Transverse colon (tissue), 4 donors: ENCODE measurements around the gene RHOF. TPM values are rescaled to one million over a fixed set of nuclear protein-coding genes. Genes with fewer than 3 reads are reported as not detected.
"Not testable (repeated sequence)": the region's sequence is repeated elsewhere in the genome, so short reads cannot be mapped to it uniquely, and the experiment has no call there.

Source experiments
- DNase-seq: peaks from one replicate; pipeline ENCODE4 v3.0.0-alpha.2; 2019
- H3K27ac ChIP-seq, 4 donors: fragments of 200-600 bp; sonication (generic); 2 replicates each; pipeline ENCODE4 v1.5.1; 2016 to 2018; ENCODE audit warnings: inconsistent platforms in 4 of 4
- H3K27me3 ChIP-seq: fragments of 200-600 bp; sonication (generic); 2 replicates; pipeline ENCODE4 v1.5.1; 2017; ENCODE audit warnings: inconsistent platforms
- H3K36me3 ChIP-seq, 4 donors: fragments of 200-600 bp; sonication (generic); 2 replicates each; pipeline ENCODE4 v1.5.1; 2017 to 2019; ENCODE audit warnings: inconsistent platforms in 4 of 4
- H3K4me1 ChIP-seq, 4 donors: fragments of 200-600 bp; sonication (generic); 2 replicates each; pipeline ENCODE4 v1.5.1; 2017 to 2020; ENCODE audit warnings: inconsistent platforms in 4 of 4
- H3K4me3 ChIP-seq, 4 donors: fragments of 200-600 bp; sonication (generic); 1 replicate in 1 of 4; 2 replicates in 3 of 4; pipeline versions ENCODE4 v1.5.1 to v1.6.1; 2017 to 2019; ENCODE audit warnings: inconsistent platforms in 4 of 4
- H3K9me3 ChIP-seq, 2 donors: fragments of 200-600 bp; sonication (generic); 2 replicates each; pipeline ENCODE4 v1.5.1; 2017 to 2019; ENCODE audit warnings: inconsistent platforms in 2 of 2
- EP300 ChIP-seq: sonication (generic); formaldehyde crosslinking; IDR thresholded peaks from one replicate; pipeline ENCODE4 v1.6.1; 2017; ENCODE audit warnings: antibody characterized with exemption, low read depth
- POLR2A ChIP-seq: fragments of 450-650 bp; IDR thresholded peaks from one replicate; pipeline ENCODE4 v1.6.1; 2016; ENCODE audit warnings: antibody characterized with exemption, mild to moderate bottlenecking, moderate library complexity
- POLR2AphosphoS5 ChIP-seq, 3 donors: sonication (generic); formaldehyde crosslinking; IDR thresholded peaks; one replicate each; pipeline ENCODE4 v1.6.1; 2016; ENCODE audit warnings: antibody characterized with exemption in 3 of 3
- WGBS, 2 donors: methylation state at CpG; one replicate each; pipeline ENCODE4 v1.1.5; 2018; ENCODE audit warnings: low coverage in 1 of 2; 5-methylcytosine and 5-hydroxymethylcytosine counted together
- in situ Hi-C, 4 donors: fragments of 200-750 bp; cut with MboI; loops; one replicate each; pipeline versions ENCODE4 v1.15.0 to v1.15.1; 2017; ENCODE audit warnings: low sequenced_read_pairs in 3 of 4, low pct_ligation_motif_present in 1 of 4, low pct_unique_long_range_greater_than_20kb in 1 of 4
- intact Hi-C: fragments of 100-400 bp; cut with DNase I; formaldehyde crosslinking; loops from one replicate; pipeline ENCODE4 v1.15.1; 2023; ENCODE audit warnings: low total_unique reads
- total RNA-seq, 4 donors: library from RNA; depleted of rRNA; stranded (reverse); fragments of >200 nt; gene quantifications; one replicate each; pipeline ENCODE4 v1.1.0, GENCODE V29; 2016
- TF ChIP-seq, protein P1 (sequence below), 5 experiments: fragments of 200-600 bp in 3 of 5; fragments of 450-650 bp in 2 of 5; sonication (generic) in 3 of 5; IDR thresholded peaks; 1 replicate in 2 of 5; 2 replicates in 3 of 5; pipeline ENCODE4 v1.5.1; 2016 to 2017; ENCODE audit warnings: antibody characterized with exemption in 5 of 5, inconsistent platforms in 3 of 5, mild to moderate bottlenecking in 2 of 5, moderate library complexity in 1 of 5

Gene RHOF
- total RNA-seq, 4 donors from 2014 or later, result 14.9 to 251 (median 150) TPM

DNA sequence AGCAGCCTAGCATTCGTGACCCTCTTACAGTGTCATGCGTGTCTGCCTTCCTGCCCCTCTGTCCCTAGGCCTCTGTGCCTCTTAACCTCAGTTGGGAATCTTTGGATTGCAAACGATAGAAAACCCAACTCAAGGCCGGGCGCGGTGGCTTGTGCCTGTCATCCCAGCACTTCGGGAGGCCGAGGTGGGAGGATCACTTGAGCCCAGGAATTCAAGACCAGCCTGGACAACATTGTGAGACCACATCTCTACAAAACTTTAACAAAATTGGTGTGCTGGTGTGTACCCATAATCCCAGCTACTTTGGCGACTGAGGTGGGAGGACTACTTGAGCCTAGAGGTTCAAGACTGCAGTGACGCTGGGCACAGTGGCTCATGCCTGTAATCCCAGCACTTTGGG lies 44.2 kb downstream of the RHOF start:
- in situ Hi-C loops, result no loop called here
- TF ChIP-seq, protein P1, sequence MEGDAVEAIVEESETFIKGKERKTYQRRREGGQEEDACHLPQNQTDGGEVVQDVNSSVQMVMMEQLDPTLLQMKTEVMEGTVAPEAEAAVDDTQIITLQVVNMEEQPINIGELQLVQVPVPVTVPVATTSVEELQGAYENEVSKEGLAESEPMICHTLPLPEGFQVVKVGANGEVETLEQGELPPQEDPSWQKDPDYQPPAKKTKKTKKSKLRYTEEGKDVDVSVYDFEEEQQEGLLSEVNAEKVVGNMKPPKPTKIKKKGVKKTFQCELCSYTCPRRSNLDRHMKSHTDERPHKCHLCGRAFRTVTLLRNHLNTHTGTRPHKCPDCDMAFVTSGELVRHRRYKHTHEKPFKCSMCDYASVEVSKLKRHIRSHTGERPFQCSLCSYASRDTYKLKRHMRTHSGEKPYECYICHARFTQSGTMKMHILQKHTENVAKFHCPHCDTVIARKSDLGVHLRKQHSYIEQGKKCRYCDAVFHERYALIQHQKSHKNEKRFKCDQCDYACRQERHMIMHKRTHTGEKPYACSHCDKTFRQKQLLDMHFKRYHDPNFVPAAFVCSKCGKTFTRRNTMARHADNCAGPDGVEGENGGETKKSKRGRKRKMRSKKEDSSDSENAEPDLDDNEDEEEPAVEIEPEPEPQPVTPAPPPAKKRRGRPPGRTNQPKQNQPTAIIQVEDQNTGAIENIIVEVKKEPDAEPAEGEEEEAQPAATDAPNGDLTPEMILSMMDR (IDR thresholded peaks at IDR 0.05), result no peak
- no peak for TF ChIP-seq EP300
- no peak overlapping the region for H3K4me3 ChIP-seq
- H3K4me1 ChIP-seq, result peaks cover 0 to 6% (median 2%) of the 10 kb centered on the region in 4 donors
- no peaks in the 10 kb centered on the region for H3K9me3 ChIP-seq
- WGBS, 2 donors, result 95 to 100% methylated on average over 1 to 10 of the region's 10 CpGs
- no peaks in the 10 kb centered on the region for H3K27me3 ChIP-seq
- H3K27ac ChIP-seq, result no peak overlapping the region
- DNase-seq, result no peak
- H3K36me3 ChIP-seq, result no peaks in the 10 kb centered on the region
- intact Hi-C loops, result no loop called here

DNA sequence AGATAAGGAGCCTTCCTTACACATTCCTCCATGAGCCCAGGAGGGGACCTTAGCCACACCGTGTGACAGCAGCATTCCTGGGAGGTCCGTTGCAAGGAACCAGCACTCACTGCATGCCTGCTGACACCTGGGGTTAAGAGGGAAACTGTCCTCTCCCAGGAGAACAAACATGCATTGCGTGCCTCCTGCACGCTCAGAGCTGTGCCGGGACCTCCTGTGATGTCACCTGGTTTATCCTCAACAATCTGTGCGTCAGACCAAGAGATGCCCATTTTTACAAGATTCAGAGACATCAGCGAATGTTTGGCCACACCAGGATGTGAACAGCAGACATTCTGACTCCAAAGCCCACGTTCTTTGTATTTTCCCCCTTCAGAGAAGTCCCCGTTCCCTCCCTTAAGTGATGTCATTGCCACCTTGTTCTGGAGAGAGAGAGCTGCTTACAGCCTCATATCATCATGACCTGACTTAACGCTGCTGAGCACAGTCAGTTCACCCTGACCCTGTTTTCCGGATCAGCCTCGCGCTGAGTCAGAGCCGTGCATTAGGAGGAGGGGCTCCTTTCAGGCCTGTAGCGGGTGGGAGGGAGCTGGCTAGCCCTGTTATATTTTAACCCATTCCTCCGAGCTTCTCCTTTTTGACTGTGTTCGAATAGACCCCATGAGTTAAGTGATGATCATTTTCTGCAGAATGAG lies 44.8 kb downstream of the RHOF start:
- in situ Hi-C loops (no loop called here), intact Hi-C loops (no loop called here)
- no peak overlapping the region for H3K27ac ChIP-seq

DNA sequence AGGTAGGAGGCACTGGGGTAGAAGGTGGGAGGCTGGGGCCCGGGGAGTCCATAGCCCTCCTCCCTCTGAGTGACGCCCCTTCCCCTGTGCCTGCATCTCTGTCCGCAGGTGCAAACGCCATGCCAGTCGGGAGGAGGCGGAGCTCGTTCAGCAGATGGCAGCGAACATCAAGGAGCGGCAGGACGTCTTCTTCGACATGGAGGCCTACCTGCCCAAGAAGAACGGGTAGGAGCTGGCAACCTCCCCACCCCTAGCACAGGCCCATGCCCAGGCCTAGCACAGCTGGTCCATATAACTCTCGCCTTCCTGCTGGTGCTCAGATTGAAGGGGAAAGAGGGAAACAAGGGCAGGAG lies 45.3 kb downstream of the RHOF start:
- 64 to 82% methylated on average over 9 to 13 of the region's 13 CpGs for WGBS, 2 donors
- Histone ChIP-seq H3K4me1 (no peaks in the 10 kb centered on the region), H3K36me3 (no peaks in the 10 kb centered on the region), H3K27ac (no peak overlapping the region), H3K4me3 (no peak overlapping the region), H3K9me3 (no peaks in the 10 kb centered on the region), H3K27me3 (no peaks in the 10 kb centered on the region)
- DNase-seq, result no peak
- intact Hi-C loops, result no loop called here
- TF ChIP-seq POLR2A (no peak), POLR2AphosphoS5 (IDR thresholded peaks at IDR 0.05) (no peak), EP300 (no peak)
- TF ChIP-seq, protein P1 (IDR thresholded peaks at IDR 0.05), result no peak
- in situ Hi-C loops, result no loop called here

More for the DNA sequence above, 44.8 kb downstream of the RHOF start:
- Histone ChIP-seq H3K36me3 (no peaks in the 10 kb centered on the region), H3K9me3 (no peaks in the 10 kb centered on the region), H3K27me3 (no peaks in the 10 kb centered on the region), H3K4me1 (peaks cover 0 to 2% (median under 1%) of the 10 kb centered on the region in 4 donors), H3K4me3 (no peak overlapping the region)
- DNase-seq, result no peak
- 72% methylated on average over 17 of the region's 17 CpGs; no CpG with 5 or more reads in 1 of the 2 donors for whole genome bisulfite sequencing, 2 donors
- TF ChIP-seq POLR2AphosphoS5 (IDR thresholded peaks at IDR 0.05), result no peak
- no peak for TF ChIP-seq POLR2A
- TF ChIP-seq, protein P1 (IDR thresholded peaks at IDR 0.05), result no peak
- TF ChIP-seq EP300, result no peak

DNA sequence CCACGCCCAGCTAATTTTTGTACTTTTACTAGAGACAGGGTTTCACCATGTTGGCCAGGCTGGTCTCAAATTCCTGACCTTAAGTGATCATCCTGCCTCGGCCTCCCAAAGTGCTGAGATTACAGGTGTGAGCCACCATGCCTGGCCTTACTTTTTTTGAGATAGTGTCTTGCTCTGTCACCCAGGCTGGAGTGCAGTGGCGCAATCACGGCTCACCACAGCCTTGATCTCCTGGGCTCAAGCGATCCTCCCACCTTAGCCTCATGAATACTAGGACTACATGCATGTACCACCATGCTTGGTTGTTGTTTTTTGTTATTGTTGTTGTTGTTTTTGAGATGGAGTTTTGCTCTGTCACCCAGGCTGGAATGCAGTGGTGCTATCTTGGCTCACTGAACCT lies 47.9 kb downstream of the RHOF start:
- H3K9me3 ChIP-seq, H3K4me3 ChIP-seq, in situ Hi-C loops, H3K4me1 ChIP-seq, intact Hi-C loops, H3K27me3 ChIP-seq, H3K36me3 ChIP-seq, DNase-seq, H3K27ac ChIP-seq: not testable (repeated sequence)
- 96% methylated on average over 5 of the region's 5 CpGs; no CpG with 5 or more reads in 1 of the 2 donors for WGBS, 2 donors

DNA sequence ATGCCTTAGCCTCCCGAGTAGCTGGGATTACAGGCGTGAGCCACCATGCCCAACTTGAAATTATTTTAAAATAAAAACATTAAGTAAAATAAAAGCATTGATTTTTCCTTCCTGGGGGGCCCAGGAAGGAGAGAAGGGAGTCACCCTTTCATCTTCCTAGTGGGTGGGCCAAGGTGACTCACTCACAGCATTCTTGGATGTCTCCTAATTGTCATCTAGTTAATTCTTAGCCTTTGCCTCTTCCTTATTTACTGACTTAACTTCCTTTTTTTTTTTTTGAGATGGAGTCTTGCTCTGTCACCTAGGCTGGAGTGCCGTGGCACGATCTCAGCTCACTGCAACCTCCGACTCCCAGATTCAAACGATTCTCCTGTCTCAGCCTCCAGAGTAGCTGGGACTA lies 51.7 kb downstream of the RHOF start:
- WGBS, 2 donors, result 94 to 100% methylated on average over 1 to 6 of the region's 6 CpGs
- in situ Hi-C loops, result no loop called here

More for the DNA sequence above, 51.7 kb downstream of the RHOF start:
- Histone ChIP-seq H3K27ac (no peak overlapping the region), H3K36me3 (no peaks in the 10 kb centered on the region), H3K9me3 (no peaks in the 10 kb centered on the region), H3K4me1 (no peaks in the 10 kb centered on the region), H3K27me3 (no peaks in the 10 kb centered on the region), H3K4me3 (no peak overlapping the region)
- no peak for DNase-seq
- TF ChIP-seq POLR2A (no peak), POLR2AphosphoS5 (IDR thresholded peaks at IDR 0.05) (no peak), EP300 (no peak)
- TF ChIP-seq, protein P1 (IDR thresholded peaks at IDR 0.05), result no peak
- intact Hi-C loops, result no loop called here
